GM12864 (cell line): Measurements from ENCODE around the gene TDRD3.

Experiments
- DNase-seq: peaks from one replicate; pipeline ENCODE4 v3.0.0-alpha.2; 2011; ENCODE audit warnings: low read depth
- H3K4me3 ChIP-seq: 2 replicates; pipeline ENCODE4 v1.5.1; 2011; ENCODE audit warnings: mild to moderate bottlenecking, low read depth, low read length, control low read depth
- CTCF ChIP-seq: IDR thresholded peaks from 2 replicates; pipeline ENCODE4 v1.5.1; 2011; ENCODE audit warnings: low read depth, mild to moderate bottlenecking, moderate library complexity, low read length, control low read depth, inconsistent platforms; ENCODE audit errors: missing control alignments

The TDRD3 gene

DNA sequence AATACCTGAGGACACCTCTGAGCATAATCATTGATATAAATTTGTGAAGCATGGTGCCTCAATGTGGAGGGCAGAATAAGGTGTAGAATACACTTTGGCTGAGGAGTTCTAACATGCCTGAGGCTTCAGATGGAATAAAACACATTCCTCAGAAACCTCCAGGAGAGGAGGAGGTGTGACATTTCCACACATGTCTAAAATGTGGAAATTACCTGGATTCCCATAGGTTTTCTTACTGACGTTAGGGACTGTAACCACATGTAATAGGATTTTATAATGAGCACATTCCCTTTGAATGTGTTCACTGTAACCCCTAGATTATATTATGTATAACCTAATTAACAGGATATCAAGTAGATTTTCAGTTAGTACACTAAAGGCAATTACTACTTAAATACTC lies 226.1 kb downstream of the TDRD3 start:
- no peak for TF ChIP-seq CTCF
- H3K4me3 ChIP-seq = no peak overlapping the region
- DNase-seq = no peak
